GM21619 (cell line): ENCODE measurements around the gene SOBP.

Experiments used
- ATAC-seq: cut with Tn5 transposase; IDR thresholded peaks from one replicate; pipeline ENCODE4 v1.9.1; 2021; ENCODE audit not compliant: unreplicated experiment

Gene SOBP

DNA sequence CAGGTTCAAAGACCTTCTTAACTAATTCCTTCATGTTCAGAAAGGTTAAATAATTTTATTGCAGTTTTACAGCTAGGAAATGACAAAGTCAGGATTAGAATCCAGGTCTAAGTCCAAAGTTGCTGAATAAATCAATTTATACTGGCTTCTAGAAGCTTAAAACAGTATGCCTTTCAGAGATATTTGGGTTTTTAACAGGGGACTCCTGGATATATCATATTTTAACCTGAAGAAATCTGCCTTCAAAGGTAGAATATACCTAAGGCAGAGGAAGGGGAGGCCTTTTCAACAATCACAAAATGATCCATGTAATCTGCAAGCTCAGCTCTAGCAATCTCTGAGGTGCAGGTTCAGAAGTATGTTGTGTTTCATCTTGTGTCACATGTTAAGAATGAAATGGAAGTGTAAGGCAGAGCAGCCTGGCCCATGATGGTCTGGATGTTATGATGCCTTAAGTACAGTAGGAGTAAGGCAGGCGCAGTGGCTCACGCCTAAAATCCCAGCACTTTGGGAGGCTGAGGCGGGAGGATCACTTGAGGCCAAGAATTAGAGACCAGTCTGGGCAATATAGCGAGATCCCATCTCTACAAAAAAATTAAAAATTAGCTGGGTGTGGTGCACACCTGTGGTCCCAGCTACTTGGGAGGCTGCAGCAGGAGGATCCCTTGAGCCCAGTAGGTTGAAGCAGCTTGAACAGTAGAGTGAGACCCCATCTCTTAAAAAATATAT, 123.9 kb downstream of the SOBP start:
- ATAC-seq = no peak

DNA sequence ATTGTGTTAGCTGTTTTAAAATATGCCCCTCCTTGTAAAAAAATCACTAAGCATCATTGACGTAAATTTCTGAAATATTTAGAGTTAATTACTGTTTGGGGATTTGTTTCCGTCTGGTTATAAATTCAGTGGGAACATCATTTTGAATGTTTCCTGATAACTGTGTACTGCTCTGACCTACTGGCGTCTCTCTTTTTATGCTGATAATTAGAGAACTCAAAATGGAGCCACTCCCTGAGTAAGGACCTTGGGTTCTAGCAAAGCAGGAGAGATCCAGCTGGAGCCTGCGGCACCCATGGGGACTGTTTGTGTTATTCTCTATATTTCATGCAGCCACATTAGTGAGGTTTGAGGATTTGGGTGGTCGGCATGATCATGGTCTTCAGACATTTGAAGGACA, 124.9 kb downstream of the SOBP start:
- no peak for ATAC-seq

DNA sequence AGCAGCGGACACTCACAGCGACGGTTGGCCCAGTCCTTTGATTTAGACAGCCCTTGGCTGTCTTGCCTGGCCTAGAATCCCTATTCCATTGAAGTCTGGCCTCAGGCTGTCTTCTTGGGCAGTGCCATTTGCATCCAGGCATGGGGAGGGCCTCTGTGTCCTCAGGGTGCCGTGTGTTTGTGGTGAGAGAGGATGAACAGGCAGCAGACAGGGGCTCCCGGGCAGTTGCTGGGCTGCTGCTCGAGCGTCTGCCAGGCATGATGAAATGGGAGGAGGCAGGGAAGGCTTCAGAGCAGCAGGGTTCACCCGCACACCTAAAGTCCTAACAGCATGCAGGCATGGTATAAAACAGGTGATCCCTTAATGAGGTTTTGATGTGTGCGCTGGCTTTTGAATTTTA, 126.9 kb downstream of the SOBP start:
- ATAC-seq = no peak

DNA sequence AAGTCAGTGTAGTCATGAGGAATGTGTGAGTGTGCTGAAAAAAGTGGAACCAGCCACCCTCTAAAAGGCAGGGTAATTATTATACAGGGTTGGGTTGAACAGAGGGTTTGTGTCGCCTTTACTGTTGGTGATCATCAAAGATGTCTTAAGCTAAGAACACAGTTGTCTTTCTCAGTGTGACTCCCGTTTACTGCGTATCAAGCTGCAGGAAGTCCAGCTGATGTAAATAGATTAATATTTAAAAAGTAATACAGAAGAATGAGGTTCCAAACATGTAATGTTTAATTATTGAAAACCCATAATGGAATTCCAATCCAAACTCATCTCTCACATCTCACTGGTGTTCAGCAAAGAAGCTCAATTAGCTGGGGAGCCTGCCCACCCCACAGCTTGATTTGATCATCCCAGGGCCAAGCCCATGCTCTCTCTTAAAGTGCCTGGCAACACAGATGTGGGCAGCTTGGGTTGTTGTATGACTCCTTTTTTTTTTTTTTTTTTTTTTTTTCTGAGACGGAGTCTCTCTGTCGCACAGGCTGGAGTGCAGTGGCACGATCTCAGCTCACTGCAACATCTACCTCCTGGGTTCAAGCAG, 127.5 kb downstream of the SOBP start:
- ATAC-seq = no peak

DNA sequence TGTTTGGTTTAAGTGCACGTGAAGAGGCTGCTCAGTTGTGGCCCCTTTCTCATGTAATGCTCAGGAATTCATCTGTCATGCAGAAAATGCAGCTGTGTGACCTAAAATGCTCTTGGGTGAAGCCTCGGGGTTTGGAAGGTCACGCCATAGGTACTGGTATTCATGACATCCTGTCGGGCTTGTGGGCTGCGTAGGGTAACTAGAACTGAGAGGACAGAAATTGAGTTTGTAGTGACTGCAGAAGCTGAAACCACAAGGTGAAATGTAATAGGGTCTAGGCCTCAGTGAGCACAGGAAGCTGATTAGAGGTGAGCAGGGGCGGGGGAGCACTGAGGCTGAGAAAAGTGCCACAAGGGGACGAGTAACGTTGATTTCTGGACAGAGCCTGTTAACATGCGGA, 128.8 kb downstream of the SOBP start:
- ATAC-seq = peak; percentile 98

DNA sequence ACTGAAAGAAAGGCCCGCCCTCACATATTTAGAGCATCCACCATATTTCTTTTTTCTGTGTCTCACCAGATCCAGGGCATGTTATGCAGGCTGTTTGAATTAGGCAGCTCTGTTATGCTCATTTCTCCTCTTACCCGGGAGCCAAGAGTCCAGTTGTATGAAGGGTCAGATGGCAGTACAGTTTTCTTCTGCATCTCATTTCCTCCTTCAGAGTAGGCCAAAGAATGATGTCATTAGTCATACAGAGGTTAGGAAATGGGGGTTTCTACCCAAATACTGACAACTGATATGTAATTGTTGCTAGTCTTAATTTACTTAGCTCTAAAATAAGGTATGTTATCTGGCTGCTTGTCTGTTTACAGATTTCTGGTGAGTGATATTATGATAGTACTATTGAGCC, 130.8 kb downstream of the SOBP start:
- no peak for ATAC-seq

DNA sequence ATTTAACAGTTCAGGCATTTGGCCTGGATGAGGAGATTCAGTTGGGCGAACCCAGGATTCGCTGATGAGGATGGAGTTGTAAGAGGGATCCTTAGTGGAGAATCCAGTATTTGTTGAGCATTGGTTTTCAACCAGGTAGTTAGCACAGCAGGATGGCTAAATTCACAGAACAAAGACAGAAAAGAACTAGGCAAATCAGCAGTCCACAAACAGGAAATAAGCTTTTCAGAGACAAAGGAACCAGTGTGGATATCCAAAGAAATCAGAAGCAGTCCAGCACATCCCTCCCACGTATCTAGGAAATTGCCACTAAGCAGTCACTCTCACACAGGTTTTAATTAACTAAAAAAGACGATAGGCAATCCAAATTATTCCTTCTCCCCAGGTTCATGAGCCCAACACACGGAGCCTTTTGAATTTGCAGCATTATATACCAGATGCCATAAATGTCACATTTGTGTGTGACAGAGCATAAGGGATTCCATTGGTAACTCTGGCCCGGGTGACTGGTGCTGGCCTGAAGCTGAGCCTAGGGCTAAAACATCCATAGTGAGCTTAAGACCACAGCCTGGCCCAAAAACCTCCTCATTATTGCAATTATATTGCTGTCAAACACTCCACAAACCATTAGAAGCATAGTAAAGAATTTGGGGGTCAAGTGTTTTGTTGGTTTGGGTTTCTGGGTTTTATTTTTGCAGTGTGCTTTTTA, 131.5 kb downstream of the SOBP start:
- ATAC-seq = no peak

DNA sequence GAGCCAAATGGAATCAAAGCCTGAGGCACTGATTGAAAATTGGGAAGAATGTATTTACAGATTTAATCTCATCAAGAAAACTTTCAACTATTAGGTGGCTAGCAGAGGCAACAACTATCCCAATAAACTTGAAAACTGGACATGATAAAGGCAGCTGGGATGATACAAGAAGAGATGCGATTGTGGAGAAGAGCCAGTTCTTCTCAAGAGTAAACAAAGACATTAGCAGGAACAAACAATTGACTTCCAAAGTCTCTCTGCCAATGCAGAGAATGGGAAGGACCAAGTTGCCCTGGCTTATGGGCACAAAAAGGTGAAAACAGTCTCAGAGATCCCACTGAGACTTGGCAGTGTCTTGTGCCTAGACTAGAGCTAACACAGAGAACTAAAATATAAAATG, 132.4 kb downstream of the SOBP start:
- no peak for ATAC-seq

DNA sequence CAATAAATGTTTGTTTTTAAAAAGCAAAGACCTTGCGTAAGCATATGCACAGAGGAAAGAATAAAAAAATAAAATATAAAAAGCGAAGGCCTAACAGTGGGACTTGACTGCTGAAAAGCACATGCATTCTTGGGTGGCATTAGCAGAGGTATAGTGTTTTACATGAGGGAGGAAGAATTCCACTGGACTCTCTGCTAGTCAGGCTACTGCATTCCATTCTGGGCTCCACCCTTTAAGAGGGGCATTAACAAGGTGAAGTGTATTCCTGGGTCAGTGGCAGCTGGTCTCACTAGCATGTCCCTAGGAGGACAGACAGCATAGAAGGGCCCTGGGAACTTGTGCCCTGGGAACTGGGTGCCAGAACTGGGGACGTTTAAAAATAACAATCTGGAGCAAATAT, 134.1 kb downstream of the SOBP start:
- no peak for ATAC-seq

DNA sequence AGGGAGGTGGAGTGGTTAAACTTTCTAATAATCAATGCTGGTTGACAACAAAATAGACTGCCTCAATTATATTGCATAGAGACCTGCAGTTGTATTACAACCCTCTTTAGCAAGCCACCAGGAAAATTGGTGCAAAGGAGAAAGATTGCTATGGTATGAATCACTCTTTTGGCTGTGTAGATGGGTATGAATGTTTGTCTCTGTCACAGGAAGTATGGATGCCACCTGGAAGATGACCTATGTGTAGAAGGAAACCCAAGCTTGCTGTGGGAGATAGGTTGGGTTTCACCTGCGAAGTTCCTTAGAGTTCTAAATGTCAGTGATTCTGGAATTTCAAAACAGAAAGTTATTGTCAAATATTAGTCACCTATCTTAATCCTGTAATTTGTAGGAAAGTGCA, 134.6 kb downstream of the SOBP start:
- no peak for ATAC-seq

DNA sequence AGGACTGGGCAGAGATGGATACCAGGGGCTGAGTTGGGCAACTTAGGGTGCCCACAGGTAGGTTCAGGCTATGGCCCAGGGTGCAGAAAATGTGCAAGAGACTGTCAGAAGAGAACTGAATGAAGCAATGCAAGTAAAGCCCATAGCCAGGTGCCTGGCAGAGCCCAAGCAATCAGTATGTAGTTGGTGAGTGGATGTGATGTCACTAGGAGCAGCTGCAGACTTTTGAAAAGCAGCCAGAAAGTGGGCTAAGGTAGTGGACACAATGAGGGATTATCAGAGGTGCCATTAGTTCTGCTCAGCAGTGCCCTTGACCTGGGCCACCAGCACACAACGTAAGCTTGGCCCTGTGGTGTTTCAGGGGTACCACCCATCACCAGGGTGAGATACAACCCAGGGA, 135.3 kb downstream of the SOBP start:
- ATAC-seq = no peak

DNA sequence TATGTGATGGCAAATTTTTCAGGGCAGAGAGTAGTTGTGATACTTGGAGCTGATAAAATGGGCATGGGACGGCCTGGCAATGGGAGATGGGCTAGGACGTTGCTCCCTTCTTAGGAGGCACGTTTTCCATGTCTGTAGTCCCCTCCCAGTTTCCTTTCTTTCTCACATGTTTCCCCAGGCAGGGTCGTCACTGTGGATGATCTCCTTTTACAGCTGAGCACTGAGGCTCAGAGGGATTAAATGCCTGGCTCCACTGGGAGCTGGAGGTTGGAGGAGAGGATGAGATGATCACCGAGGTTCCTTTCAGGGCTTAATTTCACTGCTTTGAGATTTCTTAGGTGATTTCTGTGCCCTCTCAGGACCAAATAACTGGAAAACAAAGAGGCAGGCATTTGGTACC, 136.7 kb downstream of the SOBP start:
- ATAC-seq = no peak

DNA sequence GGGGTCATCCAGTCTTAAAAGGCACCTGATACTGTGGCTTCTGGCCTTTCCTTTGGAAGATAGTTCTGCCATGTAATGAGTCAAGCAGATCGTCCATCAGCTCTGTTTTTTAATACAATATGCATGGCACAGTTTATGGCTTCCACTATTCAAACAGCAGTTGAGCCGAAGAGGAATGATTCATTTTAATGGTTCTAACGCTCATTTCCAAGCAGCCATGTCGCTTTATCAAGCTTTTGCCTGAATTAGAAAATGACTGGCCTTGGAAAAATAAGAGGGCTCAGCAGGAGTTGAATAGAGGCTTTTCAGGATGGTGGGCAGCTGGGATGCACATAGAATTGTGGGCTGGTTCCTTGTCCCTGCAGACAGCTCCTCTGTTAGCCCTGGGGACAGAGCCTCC, 138.1 kb downstream of the SOBP start:
- no peak for ATAC-seq

DNA sequence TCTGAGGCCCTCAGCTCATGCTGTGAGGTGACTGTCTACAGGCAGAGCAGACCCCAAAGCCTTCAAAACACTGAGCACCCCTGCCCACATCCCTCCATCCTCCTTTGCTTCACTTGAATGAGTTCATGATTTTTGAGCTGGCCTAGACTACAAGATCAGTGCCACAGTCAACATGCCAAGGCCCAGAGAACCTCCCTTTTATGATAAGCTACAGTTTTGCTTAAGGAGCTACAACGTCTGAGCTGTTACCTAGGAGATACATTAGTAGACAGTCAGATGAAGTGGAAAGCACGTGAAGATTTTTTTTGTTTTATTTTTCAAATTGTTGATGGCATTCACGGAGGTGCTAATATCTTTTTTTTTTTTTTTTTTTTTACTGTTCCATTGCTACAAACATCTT, 139.0 kb downstream of the SOBP start:
- no peak for ATAC-seq

DNA sequence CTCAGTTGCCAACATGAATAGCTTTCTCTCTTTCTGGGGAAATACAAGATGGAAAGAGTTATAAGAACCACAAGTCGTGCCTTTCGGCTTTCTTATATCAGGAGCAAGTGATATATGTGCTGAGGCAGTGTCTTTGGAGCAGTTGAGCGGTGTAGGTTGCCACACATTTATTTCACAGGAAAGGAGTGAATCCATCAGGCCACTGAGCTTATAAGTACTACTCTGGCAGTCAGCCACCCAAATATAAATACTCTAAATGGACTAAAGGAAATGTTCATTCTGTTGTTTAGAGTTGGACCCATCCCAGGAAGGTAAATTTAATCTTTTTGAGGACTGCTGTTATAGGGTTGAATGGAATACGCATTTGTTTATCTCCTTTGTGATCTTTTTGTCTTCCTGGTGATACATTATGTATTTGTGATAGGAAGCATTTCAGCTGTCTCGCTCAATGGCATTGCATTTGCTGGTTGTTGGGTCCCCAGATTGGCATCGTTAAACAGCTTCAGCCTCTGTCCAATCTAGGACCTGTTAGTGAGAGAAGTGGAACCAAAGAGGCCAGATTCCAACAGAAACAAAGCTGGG, 139.7 kb downstream of the SOBP start:
- ATAC-seq = no peak

DNA sequence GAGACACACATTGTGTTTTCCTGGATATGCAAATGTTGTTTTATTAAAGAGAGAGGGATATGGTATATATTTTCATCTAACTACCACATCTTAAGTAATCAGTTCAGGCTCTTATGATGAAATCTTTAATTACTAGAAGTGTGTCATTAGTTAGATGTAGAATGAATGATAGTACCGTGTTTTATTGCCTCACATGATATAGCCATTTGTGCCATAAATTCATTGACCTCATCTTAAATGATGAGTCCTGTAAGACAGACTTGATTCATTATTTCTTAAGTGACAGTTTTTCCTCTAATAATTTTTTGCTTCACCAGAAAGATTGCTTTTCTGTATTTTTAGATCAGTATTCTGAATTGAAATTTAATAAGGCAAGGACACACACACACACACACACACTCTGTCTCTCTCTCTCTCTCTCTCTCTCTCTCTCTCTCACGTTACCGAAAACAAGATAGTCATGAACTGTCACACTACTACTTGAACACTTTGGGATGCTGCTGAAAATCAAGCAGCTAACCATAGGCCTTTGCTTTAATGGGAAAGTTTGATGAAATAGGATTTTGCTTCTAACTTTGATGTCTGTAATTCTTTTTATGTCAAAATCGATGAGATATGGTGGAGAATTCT, 140.5 kb downstream of the SOBP start:
- ATAC-seq = no peak

DNA sequence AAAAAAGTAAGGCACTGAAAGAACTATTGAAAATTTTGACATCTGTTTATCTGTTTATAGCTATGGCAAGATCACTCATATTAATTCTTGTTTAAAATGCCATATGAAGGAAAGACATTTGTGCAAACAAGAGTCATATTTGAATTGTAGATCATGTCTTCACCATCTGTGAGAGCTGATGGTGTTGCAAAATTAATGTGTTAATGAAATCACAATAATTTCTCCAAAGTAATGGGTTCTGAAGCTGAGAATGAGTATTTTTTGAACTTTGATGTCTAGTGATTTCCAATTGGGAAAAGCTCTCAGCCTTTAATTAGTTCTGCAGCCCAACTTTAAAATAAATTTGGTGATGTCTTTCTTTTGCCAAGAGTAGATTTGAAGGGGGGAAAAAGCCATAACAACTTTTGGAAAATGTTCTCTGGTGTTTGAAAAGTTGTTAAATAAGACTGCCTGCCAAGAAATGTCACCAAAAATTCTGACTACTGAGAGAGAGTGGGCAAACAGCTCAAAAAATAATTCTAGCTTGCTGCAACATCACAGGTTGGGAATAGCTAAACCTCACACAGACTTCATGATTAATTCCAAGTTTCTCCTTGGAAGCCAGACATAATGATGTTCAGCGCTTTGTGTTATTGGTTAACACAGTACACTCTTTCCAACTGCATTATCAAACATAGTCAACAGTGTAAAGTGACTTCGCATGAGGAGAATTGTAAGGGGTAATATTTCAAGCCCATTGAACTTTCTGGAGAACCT, 142.6 kb downstream of the SOBP start:
- ATAC-seq = no peak

DNA sequence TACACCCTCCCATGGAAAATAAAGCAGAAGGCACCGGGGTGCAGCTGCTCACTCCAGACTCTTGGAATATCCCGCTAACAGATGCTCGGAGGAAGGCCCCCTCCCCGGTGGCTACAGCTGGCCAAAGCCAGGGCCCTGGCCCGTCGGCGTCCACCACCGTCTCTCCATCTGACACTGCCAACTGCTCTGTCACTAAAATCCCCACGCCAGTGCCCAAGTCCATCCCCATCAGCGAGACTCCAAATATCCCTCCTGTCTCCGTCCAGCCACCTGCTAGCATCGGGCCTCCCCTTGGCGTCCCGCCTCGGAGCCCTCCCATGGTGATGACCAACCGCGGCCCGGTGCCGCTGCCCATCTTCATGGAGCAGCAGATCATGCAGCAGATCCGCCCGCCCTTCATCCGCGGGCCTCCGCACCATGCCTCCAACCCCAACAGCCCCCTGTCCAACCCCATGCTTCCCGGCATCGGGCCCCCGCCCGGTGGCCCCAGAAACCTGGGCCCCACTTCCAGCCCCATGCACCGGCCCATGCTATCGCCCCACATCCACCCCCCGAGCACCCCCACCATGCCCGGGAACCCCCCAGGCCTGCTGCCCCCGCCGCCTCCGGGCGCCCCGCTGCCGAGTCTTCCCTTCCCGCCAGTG, 143.9 kb downstream of the SOBP start:
- ATAC-seq = no peak

DNA sequence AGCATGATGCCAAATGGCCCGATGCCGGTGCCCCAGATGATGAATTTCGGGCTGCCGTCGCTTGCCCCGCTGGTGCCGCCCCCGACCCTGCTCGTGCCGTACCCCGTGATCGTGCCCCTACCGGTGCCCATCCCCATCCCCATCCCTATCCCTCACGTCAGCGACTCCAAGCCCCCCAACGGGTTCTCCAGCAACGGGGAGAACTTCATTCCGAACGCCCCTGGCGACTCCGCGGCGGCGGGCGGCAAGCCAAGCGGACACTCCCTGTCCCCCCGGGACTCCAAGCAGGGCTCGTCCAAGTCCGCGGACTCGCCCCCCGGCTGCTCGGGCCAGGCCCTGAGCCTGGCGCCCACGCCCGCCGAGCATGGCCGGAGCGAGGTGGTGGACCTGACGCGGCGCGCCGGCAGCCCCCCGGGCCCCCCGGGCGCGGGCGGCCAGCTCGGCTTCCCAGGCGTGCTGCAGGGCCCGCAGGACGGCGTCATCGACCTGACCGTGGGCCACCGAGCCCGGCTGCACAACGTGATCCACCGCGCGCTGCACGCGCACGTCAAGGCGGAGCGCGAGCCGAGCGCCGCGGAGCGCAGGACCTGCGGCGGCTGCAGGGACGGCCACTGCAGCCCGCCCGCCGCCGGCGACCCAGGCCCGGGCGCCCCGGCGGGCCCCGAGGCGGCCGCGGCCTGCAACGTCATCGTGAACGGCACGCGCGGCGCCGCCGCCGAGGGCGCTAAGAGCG, 144.6 kb downstream of the SOBP start:
- no peak for ATAC-seq

DNA sequence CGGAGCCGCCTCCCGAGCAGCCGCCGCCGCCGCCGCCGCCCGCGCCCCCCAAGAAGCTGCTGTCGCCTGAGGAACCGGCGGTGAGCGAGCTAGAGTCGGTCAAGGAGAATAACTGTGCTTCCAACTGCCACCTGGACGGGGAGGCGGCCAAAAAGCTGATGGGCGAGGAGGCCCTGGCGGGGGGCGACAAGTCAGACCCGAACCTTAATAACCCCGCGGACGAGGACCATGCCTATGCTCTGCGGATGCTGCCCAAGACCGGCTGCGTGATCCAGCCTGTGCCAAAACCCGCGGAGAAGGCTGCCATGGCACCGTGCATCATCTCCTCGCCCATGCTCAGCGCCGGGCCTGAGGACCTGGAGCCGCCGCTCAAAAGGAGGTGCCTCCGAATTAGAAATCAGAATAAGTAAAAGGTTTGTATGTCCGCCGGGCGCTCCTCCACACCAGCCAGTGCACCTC, 145.2 kb downstream of the SOBP start:
- ATAC-seq = no peak
